ENCODE measurements around the gene CALHM5.

CALHM5 gene

DNA sequence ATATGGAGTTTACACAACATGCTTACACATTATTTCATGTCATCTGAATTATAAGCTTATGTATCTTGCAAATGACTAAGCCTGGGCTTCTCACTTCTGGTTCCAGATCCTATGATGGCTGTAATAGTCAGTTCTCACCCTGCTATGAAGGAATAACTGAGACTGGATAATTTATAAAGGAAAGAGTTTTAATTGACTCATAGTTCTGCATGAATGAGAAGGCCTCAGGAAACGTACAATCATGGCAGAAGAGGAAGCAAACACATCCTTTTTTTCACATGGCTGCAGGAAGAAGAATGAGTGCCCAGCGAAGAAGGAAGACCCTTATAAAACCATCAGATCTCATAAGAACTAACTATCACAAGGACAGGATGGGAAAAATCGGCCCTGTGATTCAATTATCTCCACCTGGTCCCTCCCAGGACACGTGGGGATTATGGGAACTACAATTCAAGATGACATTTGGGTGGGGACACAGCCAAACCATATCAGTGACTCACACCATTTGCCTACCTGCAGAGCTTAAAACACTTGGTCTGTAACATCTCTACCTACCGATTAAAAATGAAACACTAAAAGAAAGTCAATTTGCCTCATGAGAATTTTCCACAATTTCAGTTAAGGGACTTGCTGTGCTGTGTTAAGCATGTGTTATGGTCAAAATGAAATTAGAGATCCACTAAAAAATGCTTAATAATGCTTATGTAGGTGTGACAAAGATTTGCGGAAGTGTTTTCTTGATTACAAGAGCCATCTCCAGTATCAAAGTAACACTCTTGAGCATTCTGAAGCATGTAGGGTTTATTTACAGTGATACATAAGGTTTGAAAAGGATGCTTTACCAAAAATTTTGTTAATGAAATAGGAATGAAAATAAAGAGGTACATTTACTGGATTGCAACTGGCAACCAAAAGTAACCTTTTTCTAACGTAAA is 57.6 kb downstream of the CALHM5 start:
- Histone ChIP-seq H3K36me3 (ENCODE audit: insufficient read depth, low read length) (no peaks in the 10 kb centered on the region), H3K27me3 (ENCODE audit: insufficient read depth, low read length, poor library complexity, severe bottlenecking) (no peaks in the 10 kb centered on the region), H3K4me1 (ENCODE audit: insufficient read depth, low read length, poor library complexity, severe bottlenecking) (peaks cover 34% of the 10 kb centered on the region), H4K20me1 (ENCODE audit: insufficient read depth, low read length, poor library complexity, severe bottlenecking) (peaks cover 19% of the 10 kb centered on the region), H3K4me3 (ENCODE audit: low read length, poor library complexity, severe bottlenecking) (no peak overlapping the region), H3K9me3 (ENCODE audit: insufficient read depth, low read depth, low read length) (no peaks in the 10 kb centered on the region), H2AFZ (ENCODE audit: low read length) (no peak overlapping the region), H3K9ac (ENCODE audit: low read depth, low read length, poor library complexity, severe bottlenecking) (peak overlapping the region; percentile 89), H3F3A (ENCODE audit: low read depth) (no peaks in the 10 kb centered on the region), H3K9me2 (replicated peaks; ENCODE audit: low read depth, low read length) (no peaks in the 10 kb centered on the region), H3K4me2 (ENCODE audit: low read depth, low read length, poor library complexity, severe bottlenecking) (peak overlapping the region; percentile 81), H3K79me2 (ENCODE audit: insufficient read depth, low read length) (peaks cover 36% of the 10 kb centered on the region)
- no peak for TF ChIP-seq EZH2phosphoT487 (IDR thresholded peaks at IDR 0.05; ENCODE audit: borderline replicate concordance)
- TF ChIP-seq, protein P1, sequence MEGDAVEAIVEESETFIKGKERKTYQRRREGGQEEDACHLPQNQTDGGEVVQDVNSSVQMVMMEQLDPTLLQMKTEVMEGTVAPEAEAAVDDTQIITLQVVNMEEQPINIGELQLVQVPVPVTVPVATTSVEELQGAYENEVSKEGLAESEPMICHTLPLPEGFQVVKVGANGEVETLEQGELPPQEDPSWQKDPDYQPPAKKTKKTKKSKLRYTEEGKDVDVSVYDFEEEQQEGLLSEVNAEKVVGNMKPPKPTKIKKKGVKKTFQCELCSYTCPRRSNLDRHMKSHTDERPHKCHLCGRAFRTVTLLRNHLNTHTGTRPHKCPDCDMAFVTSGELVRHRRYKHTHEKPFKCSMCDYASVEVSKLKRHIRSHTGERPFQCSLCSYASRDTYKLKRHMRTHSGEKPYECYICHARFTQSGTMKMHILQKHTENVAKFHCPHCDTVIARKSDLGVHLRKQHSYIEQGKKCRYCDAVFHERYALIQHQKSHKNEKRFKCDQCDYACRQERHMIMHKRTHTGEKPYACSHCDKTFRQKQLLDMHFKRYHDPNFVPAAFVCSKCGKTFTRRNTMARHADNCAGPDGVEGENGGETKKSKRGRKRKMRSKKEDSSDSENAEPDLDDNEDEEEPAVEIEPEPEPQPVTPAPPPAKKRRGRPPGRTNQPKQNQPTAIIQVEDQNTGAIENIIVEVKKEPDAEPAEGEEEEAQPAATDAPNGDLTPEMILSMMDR (conservative IDR thresholded peaks at IDR 0.05; ENCODE audit: low read length): no peak

DNA sequence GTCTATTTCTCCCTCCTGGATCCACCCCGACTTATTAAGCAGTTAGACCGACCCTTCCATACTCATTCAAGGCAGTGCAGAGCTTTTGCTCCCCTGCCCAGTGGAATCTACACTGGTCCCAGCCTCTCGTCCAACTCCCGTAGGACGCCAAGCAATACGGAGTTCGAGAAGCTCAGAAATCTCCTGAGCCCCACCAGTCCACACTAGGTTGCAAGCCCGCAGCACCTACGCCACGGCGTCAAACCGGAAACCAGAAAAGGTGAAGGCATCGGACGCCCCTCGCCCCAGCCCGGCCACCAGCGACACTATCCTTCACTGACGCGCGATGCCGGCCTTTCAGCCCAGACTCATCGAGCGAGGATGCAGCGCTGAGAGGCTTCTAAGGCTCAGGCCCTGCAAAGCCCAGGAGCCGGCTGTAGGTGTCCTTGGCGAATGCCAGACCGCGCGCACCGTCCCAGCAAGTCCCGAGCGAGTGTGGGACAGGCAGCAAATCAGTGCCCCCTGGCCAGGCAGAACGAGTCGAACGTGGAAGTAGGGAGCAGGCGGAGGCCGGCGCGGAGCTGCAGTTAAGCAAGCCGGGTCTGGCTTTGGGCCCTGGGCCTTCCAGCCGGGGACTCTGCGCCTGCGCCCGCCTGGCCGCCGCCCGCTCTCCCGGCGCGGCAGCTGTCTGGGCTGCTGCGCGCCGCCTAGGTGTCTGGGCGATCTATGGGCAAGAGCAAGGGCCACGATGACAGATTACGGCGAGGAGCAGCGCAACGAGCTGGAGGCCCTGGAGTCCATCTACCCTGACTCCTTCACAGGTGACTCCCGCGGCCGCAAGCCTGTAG is 59.6 kb downstream of the CALHM5 start, which contains the start of gene RWDD1:
RWDD1 (plus strand) TSS at position 649 of the 827 bp plus-strand sequence; CDS start at position 728, 79 bp downstream.
- H3K9me3 ChIP-seq (ENCODE audit: insufficient read depth, low read depth, low read length): no peaks in the 10 kb centered on the region
- H3K36me3 ChIP-seq (ENCODE audit: insufficient read depth, low read length): no peaks in the 10 kb centered on the region
- H3K4me3 ChIP-seq (ENCODE audit: low read length, poor library complexity, severe bottlenecking): peak within 1 kb of the TSS; percentile 87
- H3K9ac ChIP-seq (ENCODE audit: low read depth, low read length, poor library complexity, severe bottlenecking): peak within 1 kb of the TSS; percentile 95
- peaks cover 54% of the 10 kb centered on the region for H3K79me2 ChIP-seq (ENCODE audit: insufficient read depth, low read length)
- H3F3A ChIP-seq (ENCODE audit: low read depth): no peaks in the 10 kb centered on the region
- H3K4me1 ChIP-seq (ENCODE audit: insufficient read depth, low read length, poor library complexity, severe bottlenecking): peaks cover 43% of the 10 kb centered on the region
- H3K4me2 ChIP-seq (ENCODE audit: low read depth, low read length, poor library complexity, severe bottlenecking): peak within 1 kb of the TSS; percentile 96
- H4K20me1 ChIP-seq (ENCODE audit: insufficient read depth, low read length, poor library complexity, severe bottlenecking): peaks cover 19% of the 10 kb centered on the region
- no peaks in the 10 kb centered on the region for H3K9me2 ChIP-seq (replicated peaks; ENCODE audit: low read depth, low read length)
- H3K27me3 ChIP-seq (ENCODE audit: insufficient read depth, low read length, poor library complexity, severe bottlenecking): no peaks in the 10 kb centered on the region
- no peak for TF ChIP-seq EZH2phosphoT487 (IDR thresholded peaks at IDR 0.05; ENCODE audit: borderline replicate concordance)
- TF ChIP-seq, protein P1 (conservative IDR thresholded peaks at IDR 0.05; ENCODE audit: low read length): 0 out of 2 replicates have a peak, but pooled peaks have one; percentile 10
- peak within 1 kb of the TSS; percentile 88 for H2AFZ ChIP-seq (ENCODE audit: low read length)

DNA sequence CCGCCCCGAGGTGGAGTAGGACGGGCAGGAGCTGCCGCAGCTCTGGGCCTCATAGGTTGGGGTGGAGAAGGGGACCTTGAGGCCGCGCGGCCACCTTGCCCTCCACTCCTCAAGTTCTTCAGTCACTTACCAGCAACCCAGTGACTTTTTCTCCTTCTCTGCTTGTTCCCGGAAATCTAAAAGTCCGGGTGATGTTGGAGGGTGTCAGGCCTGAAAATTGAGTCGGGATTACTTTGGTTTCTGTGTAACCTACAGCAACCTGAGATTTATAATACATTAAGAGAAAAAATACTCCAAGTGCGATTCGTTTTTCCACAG is 60.2 kb downstream of the CALHM5 start:
- peaks cover 48% of the 10 kb centered on the region for H3K4me1 ChIP-seq (ENCODE audit: insufficient read depth, low read length, poor library complexity, severe bottlenecking)
- peak overlapping the region; percentile 95 for H3K9ac ChIP-seq (ENCODE audit: low read depth, low read length, poor library complexity, severe bottlenecking)
- H3K79me2 ChIP-seq (ENCODE audit: insufficient read depth, low read length): peaks cover 56% of the 10 kb centered on the region
- peak overlapping the region; percentile 87 for H3K4me3 ChIP-seq (ENCODE audit: low read length, poor library complexity, severe bottlenecking)
- peak overlapping the region; percentile 96 for H3K4me2 ChIP-seq (ENCODE audit: low read depth, low read length, poor library complexity, severe bottlenecking)
- peak overlapping the region; percentile 88 for H2AFZ ChIP-seq (ENCODE audit: low read length)
- no peaks in the 10 kb centered on the region for H3K9me3 ChIP-seq (ENCODE audit: insufficient read depth, low read depth, low read length)
- TF ChIP-seq EZH2phosphoT487 (IDR thresholded peaks at IDR 0.05; ENCODE audit: borderline replicate concordance): no peak
- TF ChIP-seq, protein P1 (conservative IDR thresholded peaks at IDR 0.05; ENCODE audit: low read length): no peak
- H3K36me3 ChIP-seq (ENCODE audit: insufficient read depth, low read length): no peaks in the 10 kb centered on the region
- H3F3A ChIP-seq (ENCODE audit: low read depth): no peaks in the 10 kb centered on the region
- no peaks in the 10 kb centered on the region for H3K9me2 ChIP-seq (replicated peaks; ENCODE audit: low read depth, low read length)
- no peaks in the 10 kb centered on the region for H3K27me3 ChIP-seq (ENCODE audit: insufficient read depth, low read length, poor library complexity, severe bottlenecking)
- peaks cover 19% of the 10 kb centered on the region for H4K20me1 ChIP-seq (ENCODE audit: insufficient read depth, low read length, poor library complexity, severe bottlenecking)
